ENCODE measurements around the gene GPS2.
"Not testable (repeated sequence)": the region's sequence is repeated elsewhere in the genome, so short reads cannot be mapped to it uniquely, and the experiment has no call there.

GPS2 gene, protein sequence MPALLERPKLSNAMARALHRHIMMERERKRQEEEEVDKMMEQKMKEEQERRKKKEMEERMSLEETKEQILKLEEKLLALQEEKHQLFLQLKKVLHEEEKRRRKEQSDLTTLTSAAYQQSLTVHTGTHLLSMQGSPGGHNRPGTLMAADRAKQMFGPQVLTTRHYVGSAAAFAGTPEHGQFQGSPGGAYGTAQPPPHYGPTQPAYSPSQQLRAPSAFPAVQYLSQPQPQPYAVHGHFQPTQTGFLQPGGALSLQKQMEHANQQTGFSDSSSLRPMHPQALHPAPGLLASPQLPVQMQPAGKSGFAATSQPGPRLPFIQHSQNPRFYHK

DNA sequence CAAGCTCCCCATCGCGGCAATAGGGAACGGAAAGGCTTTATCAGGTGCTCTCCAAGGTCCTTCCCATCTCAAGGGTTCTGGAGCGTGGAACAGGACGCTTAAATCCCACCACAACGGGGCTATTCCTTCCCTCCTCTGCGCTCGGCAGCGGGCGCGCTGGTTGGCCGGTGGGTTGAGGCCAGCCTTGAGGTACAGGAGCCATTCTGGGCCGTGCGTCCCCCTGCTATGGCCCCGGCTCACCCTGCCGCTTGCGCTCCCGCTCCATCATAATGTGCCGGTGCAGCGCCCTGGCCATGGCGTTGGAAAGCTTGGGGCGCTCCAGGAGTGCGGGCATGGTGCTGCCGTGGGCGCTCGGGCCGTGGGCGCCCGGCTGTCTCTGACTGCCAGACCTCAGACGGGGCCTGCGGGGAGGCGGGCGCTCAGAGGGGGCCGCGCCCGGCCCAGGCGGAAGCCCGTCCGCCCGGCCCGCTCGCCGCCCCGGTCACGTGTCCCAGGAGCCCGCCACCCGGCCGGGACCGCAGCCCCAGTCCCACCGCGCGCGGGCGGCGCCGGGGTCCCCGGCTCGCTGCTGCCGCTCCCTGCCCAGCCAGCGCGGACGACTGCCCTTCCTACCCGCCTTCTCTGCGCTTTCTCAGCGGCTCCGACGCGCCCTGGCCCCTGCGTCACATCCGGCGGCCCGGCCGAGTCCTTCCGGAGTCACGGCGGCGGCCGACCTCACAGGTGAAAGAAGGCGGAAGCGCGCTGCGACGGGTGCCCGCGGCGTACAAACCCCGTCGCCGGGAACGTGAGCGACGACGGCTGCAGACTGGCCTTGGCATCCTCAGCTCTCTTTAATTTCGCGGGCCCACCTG is at the start of gene GPS2:
TSS of gene GPS2 (minus strand) at position 642 of the 851 bp plus-strand sequence. CDS start at position 334, 308 bp downstream.
- peak; percentile 95 for DNase-seq

DNA sequence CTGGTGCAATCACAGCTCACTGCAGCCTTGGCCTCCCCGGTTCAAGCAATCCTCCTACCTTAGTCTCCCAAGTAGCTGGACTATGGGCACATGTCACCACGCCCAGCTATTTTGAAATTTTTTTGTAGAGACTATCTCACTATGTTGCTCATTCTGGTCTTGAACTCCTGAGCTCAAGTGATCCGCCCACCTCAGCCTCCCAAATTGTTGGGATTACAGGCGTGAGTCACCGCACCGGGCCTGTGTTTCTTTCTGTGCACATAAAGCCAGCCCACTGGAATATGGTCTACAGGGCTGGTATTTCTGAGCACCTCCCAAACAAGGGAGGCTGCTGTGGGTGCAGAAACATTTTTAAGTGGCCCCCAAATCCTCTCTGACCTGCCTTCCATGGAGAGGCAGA is 48.2 kb upstream of the GPS2 start:
- DNase-seq: no peak

DNA sequence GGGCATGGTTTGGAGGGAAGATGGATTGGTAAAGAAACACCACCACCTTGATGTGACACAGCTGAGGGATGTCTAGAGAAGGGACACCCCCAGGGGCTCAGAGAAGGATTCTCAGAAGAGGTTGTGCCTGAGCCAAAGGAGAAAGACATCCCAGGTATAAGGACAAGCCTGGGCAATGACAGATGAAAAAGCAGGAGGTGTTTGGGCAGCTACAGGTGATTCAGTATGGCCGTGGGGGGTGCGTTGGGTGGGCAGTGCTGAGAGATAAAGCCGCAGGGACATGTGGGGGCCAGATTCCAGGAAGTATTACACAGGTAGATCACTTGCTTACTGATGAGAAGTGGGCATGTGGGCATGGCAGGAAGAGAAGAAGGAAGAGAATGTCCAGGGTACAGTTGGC is 46.7 kb upstream of the GPS2 start:
- no peak for DNase-seq

DNA sequence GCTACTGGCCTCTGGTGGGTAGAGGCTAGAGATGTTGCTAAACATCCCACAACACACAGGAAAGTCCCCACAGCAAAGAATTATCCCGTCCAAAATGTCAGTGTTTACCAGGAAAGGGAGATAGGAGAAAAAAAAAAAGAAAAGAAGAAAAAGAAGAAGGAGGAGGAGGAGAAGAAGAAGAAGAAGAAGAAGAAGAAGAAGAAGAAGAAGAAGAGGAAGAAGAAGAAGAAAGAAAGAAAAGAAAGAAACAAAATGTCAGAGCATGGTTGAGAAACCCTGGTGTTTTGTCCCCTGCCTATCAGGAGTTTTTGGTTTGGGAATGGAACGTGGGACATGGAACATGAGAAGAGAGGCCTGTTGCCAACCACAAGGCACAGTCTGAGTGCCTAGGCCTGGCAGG is 42.2 kb upstream of the GPS2 start:
- no peak for DNase-seq

DNA sequence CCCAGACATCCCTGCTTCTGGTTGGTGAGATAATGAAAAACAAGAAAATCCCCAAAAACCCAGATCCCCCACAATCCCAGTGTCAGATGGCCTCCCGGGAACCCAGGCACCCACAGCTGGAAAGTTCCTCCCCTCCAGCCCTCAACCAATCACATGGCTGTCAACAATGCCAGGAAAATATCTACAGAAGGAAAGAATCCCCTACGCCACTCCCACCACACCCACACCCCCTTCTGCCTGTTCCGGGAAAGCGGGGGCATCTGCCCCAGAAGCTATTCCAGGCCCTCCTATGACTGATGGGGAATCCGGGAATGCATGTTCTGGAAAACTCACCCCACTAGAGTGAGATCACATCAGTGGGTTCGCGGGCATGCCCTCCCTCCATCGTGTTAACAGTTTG is 41.6 kb upstream of the GPS2 start:
- DNase-seq: no peak

DNA sequence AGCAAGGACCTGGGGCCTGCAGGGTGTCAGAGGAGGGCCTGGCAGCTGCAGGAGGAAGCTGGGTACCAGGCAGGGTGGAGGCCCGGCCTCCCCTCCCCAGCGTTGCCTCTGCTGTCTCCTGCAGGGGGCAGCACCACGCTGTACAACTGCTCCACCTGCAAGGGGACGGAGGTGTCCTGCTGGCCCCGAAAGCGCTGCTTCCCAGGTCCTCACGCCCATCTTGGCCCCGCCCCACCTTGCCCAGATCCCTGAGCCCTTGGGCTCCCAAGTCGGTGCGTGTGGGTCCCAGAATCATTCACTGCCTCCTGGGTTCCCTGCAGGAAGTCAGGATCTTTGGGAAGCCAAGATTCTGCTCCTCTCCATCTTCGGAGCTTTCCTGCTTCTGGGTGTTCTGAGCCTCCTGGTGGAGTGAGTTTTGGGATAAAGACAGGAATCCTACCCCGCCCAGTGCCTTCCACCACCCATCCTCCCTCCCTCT is 41.0 kb upstream of the GPS2 start:
- DNase-seq: peak; percentile 91

DNA sequence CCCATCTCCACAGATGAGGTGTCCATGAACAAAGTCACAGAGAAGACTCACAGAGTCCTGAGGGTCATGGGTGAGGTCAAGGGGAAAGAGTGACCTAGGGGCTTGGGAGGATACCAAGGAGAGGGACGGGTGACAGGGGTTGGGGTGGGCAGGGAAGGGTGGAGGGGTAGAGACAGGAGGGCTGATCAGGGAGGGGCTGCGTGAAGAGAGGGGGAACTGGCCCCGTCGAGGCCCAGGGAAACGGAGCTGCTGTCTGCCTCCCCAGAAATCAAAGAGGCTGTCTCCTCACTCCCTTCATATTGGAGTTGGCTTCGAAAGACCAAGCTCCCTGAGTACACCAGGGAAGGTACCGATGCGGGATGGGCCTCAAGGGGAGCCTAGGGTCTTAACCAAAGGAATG is 40.4 kb upstream of the GPS2 start:
- no peak for DNase-seq

DNA sequence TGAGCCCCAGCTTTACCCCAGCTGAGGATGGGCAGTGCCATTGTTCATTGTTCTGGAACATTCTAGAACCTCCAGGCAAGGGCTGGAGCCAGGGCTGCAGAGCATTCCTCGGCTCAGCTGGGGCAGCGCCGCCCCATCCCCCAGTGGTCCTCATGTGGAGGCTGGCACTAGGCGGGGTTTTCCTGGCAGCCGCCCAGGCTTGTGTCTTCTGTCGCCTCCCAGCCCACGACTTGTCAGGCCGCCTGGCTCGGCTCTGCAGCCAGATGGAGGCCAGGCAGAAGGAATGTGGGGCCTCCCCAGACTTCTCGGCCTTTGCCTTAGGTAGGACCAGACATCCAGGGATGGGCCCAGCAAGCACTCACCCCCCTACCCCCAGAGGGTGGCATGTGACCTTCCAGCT is 39.9 kb upstream of the GPS2 start, which contains the start of gene TMEM95:
TSS of gene TMEM95 (plus strand) at position 104 of the 400 bp plus-strand sequence. CDS start at position 153, 49 bp downstream.
- DNase-seq: peak; percentile 76

DNA sequence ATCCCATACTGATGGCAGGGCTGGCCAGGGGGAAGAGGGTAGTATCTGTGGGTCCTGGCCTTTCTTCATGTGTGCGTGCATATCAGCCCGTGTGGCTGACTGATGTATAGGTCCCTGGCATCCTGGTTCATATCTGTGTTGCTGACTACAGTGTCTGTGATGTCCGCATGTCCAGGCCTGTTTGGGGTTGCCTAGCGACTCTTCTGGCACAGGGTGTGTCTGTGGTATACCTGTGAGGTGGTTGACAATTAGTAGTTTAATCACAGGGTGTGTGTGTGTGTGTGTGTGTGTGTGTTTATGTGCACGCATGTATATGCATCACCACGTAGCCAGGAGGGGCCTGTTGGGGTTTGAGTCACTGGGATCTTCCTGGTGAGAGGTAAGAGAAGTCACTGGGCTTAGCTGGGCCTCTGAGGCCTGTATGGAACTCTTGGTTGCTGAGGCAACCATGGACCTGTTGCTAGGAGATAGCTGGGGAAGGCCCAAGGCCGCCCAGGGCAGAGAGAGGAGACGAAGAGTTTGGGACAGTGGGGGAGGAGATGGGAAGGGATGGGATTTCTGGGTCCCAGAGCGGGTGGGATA is 39.2 kb upstream of the GPS2 start:
- DNase-seq: no peak

DNA sequence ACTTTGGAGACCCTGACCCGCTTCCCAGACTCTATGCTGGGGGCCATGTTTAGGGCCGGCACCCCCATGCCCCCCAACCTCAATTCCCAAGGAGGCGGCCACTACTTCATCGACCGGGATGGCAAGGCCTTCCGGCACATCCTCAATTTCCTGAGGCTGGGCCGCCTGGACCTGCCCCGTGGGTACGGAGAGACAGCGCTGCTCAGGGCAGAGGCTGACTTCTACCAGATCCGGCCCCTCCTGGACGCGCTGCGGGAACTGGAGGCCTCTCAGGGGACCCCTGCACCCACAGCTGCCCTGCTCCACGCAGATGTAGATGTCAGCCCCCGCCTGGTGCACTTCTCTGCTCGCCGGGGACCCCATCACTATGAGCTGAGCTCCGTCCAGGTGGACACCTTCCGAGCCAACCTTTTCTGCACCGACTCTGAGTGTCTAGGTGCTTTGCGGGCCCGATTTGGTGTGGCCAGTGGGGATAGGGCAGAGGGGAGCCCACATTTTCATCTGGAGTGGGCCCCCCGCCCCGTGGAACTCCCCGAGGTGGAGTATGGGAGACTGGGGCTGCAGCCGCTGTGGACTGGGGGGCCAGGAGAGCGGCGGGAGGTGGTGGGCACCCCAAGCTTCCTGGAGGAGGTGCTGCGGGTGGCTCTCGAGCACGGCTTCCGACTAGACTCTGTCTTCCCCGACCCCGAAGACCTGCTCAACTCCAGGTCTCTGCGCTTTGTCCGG is 37.9 kb upstream of the GPS2 start:
- no peak for DNase-seq

DNA sequence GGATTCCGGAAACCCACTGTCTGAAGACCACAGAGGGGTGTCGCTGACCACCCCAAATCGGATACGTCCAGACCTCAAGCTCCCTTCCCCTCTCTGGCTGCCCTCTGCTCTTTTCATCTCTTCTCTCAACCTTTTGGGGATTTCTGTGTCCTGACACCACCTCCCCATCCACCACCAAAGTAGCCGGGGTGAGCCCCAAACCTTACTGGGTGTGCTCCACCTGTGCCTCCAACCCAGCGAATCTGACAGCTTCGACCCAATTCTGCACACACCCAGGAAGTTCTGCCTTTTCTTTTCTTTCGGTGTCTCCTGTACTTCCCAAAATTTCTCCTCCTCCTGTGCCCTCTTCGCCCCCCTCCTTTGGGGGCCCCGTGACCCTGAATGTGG is 37.3 kb upstream of the GPS2 start:
- DNase-seq: no peak

DNA sequence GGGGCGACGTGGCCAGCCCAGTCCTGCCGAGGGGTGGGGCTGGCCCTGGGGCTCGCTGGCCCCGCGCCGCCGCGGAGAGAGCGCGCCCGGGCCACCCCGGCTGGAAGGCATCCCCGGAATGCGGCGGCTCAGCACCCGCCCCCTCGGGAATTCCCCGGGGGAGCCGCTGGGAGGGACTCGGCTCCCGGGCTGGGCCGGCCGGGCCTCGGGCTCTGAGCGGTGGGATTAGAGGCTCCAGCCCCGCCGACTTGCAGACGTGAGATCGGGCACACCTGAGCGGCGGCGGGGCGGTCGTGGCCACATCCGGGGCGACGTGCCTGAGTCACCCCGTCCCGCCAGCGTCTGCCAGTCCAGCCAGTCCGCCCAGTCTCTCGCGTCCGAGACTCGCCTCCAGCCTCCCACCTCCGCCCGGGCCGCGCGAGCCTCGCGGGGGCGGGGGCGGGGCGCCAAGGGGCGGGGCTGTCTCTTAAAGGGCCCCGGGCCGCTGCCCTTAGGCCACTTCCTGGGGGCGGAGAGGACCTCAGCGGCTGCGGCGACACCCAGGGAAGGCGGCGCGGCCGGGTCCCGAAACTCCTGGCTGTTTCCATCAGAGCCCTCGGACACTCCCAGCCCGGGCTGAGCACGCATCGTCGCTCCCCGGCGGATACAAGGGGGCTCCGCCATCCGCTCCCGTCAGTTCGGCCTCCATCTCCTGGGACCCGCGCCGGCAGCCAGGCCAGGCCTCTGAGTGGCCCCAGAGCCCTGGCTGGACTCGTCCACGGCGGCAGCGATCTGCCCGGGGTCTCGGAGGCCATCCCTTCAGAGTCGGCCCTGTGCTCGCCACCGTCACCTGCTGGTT is 36.7 kb upstream of the GPS2 start, which contains the start of gene KCTD11:
TSS of gene KCTD11 (plus strand) at position 498 of the 838 bp plus-strand sequence.
- DNase-seq: peak; percentile 85

DNA sequence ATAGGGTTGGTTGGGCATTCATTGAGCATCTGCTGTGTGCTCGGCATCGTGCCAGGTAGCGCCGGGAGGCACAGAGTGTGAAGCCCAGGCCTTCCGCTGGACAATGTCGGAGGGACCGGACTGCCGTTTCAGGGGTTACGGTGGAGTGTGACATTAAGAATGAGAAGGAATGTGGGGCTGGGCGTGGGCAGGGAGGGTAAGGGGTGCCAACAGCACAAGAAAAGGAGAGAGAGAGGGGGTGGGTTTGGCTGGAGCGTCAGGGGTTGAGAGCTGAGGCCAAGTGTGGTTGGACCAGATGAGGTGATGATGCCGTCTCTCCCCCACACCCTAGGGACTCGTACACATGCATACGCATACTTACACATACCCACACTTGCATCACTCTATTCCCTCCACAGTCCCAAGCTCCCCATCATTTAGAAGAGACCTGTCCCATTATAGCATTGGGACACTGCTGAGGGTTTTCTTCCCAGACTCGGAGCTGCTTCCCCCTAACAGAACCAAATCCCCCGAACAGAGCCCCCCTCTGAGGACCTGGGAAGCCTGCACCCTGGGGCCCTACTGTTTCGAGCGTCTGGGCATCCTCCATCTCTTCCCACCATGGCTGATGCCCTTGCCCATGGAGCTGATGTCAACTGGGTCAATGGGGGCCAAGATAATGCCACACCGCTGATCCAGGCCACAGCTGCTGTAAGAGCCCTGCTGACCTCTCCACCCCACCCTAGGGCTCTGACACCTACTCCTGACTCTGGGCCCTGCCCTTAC is 33.5 kb upstream of the GPS2 start:
- DNase-seq: no peak

DNA sequence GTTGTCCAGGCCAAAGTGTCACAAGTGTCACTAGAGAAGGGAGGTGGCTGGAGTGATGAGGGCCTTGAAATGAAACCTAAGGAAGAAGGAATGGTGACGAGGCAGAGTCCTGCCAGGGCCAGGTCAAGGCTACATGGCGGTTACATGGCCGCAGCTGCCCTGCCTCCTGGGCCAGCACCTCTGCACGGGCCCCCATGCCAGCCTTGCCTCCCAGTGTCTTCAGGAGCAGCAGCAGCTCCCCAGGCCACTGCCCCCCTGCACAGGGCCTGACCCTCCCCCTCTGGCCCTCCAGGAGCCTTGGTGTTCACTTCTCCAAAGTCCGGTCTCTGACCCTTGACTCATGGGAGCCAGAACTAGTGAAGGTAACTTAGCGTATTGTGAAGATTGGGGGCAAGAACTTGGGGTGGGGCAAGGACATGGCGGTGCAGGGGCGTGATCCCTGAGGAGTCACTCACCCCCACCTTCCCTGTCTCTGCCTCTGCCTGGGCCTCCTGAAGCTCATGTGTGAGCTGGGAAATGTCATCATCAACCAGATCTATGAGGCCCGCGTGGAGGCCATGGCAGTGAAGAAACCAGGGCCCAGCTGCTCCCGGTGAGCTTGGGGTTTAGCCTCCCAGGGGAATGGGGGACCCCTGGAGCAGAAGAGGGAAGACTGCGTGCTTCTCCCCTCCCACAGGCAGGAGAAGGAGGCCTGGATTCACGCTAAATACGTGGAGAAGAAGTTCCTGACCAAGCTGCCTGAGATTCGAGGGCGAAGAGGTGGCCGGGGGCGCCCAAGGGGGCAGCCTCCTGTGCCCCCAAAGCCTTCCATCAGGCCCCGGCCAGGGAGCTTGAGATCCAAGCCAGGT is 32.7 kb upstream of the GPS2 start:
- DNase-seq: no peak

DNA sequence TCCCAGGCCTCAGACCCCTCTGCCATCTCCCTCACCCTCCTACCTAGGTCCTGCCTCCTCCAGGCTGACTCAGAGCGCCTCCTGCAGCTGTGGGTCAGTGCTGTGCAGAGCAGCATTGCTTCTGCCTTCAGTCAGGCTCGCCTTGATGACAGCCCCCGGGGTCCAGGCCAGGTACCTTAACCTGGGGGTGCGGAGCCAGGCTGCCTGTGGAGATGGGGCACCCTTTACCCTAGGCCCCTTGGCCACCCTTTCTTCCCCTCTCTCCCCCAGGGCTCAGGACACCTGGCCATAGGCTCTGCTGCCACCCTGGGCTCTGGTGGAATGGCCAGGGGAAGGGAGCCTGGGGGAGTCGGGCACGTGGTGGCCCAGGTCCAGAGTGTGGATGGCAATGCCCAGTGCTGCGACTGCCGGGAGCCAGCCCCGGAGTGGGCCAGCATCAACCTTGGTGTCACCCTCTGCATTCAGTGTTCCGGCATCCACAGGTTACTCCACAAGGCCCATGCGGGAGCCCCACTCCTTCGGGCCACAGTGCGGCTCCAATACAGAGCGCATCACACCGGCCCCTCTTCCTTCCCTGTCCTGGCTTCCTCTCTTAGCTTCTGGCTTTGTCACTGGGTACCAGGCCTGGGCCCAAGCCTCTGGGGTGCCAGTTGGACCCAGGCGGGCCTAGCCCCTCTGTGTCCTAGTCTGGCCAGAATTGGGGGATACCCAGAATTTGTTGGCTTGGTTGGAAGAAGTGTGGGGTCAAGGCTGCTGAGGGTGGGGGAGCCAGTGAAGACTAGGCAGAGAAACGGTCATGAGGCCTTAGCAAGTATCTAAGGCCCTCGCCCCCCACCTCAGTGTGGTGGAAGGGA is 31.8 kb upstream of the GPS2 start:
- DNase-seq: no peak

DNA sequence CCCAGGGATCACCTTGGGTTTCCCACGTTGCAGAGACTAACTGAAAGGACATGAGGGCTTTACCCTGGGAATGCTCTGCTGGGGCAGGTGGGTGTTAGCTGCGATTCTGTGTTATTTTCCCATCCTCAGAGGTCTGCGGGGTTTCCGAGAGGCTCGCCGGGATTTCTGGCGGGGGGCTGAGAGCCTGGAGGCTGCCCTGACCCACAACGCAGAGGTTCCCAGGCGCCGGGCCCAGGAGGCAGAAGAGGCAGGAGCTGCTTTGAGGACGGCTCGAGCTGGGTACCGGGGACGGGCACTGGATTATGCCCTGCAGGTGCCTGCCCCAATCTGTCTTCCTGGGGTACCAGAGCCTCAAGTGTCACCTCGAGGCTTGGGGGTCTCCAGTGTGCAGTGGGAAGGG is 28.1 kb upstream of the GPS2 start:
- no peak for DNase-seq

DNA sequence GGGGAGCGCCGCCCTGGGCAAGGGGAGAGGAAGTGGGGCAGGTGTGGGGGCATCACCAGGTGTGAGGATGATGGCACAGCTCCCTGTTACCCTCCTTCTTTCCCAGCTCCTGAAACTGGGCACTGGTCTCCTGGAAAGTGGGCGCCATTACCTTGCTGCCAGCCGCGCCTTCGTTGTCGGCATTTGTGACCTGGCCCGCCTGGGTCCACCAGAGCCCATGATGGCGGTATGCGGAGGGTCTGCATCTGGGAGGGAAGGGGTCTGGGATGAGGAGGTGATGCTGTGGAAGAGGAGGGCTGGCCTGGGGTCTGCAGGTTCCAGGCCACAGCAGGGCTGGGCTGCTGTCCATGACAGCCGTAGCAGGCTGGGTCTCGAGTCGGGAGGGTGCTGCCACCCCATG is 26.7 kb upstream of the GPS2 start:
- DNase-seq: no peak

DNA sequence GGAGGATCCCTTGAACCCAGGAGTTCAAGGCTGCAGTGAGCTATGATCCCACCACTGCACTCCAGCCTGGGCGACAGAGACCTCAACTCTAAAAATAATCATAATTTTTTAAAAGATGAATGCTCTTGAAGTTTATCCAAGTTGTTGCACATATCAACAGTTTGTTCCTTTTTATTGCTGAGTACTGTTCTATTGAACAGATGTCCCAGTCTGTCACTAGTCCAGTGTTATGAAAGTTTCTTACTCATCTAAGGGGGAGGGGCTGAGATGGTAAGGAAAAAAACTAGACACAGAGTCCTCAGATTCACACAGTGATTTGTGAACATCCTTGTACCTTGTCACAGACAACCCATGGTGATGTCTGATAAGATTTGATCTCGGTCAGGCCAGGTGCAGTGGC is 25.0 kb upstream of the GPS2 start:
- DNase-seq: peak; percentile 34

DNA sequence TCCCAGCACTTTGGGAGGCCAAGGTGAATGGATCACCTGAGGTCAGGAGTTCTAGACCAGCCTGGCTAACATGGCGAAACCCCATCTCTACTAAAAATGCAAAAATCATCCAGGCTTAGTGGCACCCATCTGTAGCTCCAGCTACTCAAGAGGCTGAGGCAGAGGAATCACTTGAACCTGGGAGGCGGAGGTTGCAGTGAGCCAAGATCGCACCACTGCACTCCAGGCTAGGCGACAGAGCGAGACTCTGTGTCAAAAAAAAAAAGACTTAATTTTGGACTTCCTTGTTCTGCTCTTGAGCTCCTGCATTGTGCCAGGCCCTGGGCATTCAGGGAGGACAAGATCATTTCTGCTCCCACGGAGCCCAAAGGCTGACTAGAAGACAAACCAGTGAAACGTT is 22.4 kb upstream of the GPS2 start:
- not testable (repeated sequence) for DNase-seq
